ENCODE data around the gene JAKMIP1. TPM values are rescaled to one million over a fixed set of nuclear protein-coding genes. Genes with fewer than 3 reads are reported as not detected.

The JAKMIP1 gene
- total RNA-seq, 6 donors from 2014 or later = 0.40 to 6.8 (median 1.0) TPM

DNA sequence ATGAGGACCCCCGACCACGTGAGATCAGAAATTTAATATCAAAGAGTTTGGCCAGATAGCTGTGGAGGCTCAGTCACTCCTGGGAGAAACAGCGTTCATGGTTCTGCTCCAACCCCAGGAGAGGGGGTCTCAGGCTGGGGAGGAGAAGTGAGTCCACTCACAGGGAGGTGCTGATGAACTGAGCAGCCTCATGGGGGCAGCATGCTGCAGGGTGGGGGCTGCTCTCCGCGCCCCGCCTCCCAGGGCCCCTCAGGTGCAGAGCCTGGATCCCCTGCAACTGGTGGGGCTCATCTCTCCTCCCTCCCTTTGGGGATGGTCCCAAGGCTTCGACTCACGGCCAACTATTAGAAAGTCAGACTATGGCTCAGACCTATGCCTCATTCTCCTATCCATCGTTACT, 155.5 kb downstream of the JAKMIP1 start:
- TF ChIP-seq POLR2A (IDR thresholded peaks at IDR 0.05) (no peak), POLR2AphosphoS5 (IDR thresholded peaks at IDR 0.05) (no peak), EP300 (IDR thresholded peaks at IDR 0.05) (no peak)
- TF ChIP-seq, protein P1, sequence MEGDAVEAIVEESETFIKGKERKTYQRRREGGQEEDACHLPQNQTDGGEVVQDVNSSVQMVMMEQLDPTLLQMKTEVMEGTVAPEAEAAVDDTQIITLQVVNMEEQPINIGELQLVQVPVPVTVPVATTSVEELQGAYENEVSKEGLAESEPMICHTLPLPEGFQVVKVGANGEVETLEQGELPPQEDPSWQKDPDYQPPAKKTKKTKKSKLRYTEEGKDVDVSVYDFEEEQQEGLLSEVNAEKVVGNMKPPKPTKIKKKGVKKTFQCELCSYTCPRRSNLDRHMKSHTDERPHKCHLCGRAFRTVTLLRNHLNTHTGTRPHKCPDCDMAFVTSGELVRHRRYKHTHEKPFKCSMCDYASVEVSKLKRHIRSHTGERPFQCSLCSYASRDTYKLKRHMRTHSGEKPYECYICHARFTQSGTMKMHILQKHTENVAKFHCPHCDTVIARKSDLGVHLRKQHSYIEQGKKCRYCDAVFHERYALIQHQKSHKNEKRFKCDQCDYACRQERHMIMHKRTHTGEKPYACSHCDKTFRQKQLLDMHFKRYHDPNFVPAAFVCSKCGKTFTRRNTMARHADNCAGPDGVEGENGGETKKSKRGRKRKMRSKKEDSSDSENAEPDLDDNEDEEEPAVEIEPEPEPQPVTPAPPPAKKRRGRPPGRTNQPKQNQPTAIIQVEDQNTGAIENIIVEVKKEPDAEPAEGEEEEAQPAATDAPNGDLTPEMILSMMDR (IDR thresholded peaks at IDR 0.05) = no peak
- H3K9me3 ChIP-seq = no peaks in the 10 kb centered on the region
- DNase-seq (no peak), ATAC-seq (ENCODE audit: low FRiP score in 2 of 2) (no peak)
- no peaks in the 10 kb centered on the region for H3K27me3 ChIP-seq
- WGBS, 2 donors = 39 to 59% methylated on average over 5 to 6 of the region's 9 CpGs
- H3K4me1 ChIP-seq = no peaks in the 10 kb centered on the region
- H3K27ac ChIP-seq = no peak overlapping the region
- H3K36me3 ChIP-seq = no peaks in the 10 kb centered on the region
- H3K4me3 ChIP-seq = no peak overlapping the region

DNA sequence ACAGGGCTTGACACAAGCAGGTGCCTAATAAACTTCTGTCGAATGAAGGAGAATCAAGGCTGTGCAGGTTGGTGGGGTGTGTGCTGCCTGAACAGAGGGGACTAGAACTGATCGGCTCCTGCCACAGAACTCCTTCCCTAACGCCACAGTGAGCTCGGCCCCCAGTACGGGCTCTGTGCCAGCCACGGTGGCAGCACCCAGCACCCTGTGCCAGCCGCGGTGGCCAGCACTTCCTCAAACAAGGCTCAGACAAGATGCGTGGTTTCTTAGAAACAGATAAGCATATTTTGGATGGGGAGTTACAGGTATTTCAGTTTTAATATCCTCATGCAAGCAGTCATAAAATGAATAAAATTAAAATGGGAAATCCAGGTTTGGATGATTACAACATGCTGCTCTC, 156.1 kb downstream of the JAKMIP1 start:
- no peak for DNase-seq
- no peaks in the 10 kb centered on the region for H3K27me3 ChIP-seq
- WGBS, 2 donors = 57 to 70% methylated on average over 6 to 9 of the region's 9 CpGs

DNA sequence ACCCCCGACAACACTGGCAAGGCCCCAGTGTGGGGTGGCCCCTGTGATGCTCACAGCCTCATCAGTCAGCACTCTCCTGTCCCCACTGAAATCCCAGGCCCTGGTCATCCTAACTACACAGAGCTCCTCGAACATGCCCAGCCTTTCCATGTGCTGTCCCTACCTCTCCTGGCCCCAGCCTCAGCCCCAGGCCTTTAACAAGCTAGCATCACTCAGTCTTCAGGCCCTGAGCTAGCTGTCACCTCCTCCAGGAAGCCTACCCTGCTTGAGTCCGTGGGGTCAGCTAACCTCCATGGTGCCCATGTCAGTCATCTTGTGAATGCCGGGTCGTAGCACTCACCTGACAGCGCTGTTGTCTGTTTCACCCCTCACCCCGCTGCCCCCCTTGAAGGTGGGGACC, 156.5 kb downstream of the JAKMIP1 start:
- Histone ChIP-seq H3K9me3 (no peaks in the 10 kb centered on the region), H3K36me3 (no peaks in the 10 kb centered on the region), H3K4me3 (no peak overlapping the region), H3K4me1 (no peaks in the 10 kb centered on the region), H3K27ac (no peak overlapping the region), H3K27me3 (no peaks in the 10 kb centered on the region)
- TF ChIP-seq POLR2AphosphoS5 (IDR thresholded peaks at IDR 0.05) = no peak
- TF ChIP-seq POLR2A (IDR thresholded peaks at IDR 0.05) = no peak
- TF ChIP-seq, protein P1 (IDR thresholded peaks at IDR 0.05) = no peak
- TF ChIP-seq EP300 (IDR thresholded peaks at IDR 0.05) = no peak
- 68 to 74% methylated on average over 7 of the region's 7 CpGs for WGBS, 2 donors
- ATAC-seq (ENCODE audit: low FRiP score in 2 of 2) = no peak
- no peak for DNase-seq

More for the DNA sequence above, 156.1 kb downstream of the JAKMIP1 start:
- Histone ChIP-seq H3K27ac (no peak overlapping the region), H3K36me3 (no peaks in the 10 kb centered on the region), H3K4me1 (no peaks in the 10 kb centered on the region), H3K9me3 (no peaks in the 10 kb centered on the region), H3K4me3 (no peak overlapping the region)
- no peak for ATAC-seq (ENCODE audit: low FRiP score in 2 of 2)
- no peak for TF ChIP-seq EP300 (IDR thresholded peaks at IDR 0.05)

DNA sequence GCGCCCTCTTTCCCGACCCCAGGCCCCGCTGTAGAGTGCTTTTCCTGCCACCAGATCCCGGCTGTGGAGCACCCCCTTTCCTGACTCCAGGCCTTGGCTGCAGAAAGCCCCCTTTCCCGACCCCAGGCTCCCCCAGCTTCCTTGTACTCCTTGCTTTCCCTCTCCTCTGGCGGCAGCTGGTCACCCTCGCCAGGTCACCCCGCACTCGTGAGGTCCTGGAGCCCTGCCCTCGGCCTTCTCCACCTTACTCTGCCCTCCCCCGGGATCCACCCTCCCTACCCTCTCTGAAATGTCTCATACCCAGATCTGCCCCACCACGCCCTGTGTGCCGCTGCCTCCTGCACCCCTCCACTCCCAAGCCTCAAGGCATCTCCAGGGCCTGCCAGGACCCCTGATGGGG, 157.2 kb downstream of the JAKMIP1 start:
- 77 to 78% methylated on average over 13 of the region's 13 CpGs for WGBS, 2 donors
- Histone ChIP-seq H3K27me3 (no peaks in the 10 kb centered on the region), H3K36me3 (no peaks in the 10 kb centered on the region), H3K27ac (no peak overlapping the region), H3K9me3 (no peaks in the 10 kb centered on the region), H3K4me3 (no peak overlapping the region), H3K4me1 (no peaks in the 10 kb centered on the region)
- no peak for DNase-seq
- no peak for ATAC-seq (ENCODE audit: low FRiP score in 2 of 2)
- TF ChIP-seq EP300 (IDR thresholded peaks at IDR 0.05) = no peak
- no peak for TF ChIP-seq POLR2AphosphoS5 (IDR thresholded peaks at IDR 0.05)
- no peak for TF ChIP-seq POLR2A (IDR thresholded peaks at IDR 0.05)
- TF ChIP-seq, protein P1 (IDR thresholded peaks at IDR 0.05) = no peak

DNA sequence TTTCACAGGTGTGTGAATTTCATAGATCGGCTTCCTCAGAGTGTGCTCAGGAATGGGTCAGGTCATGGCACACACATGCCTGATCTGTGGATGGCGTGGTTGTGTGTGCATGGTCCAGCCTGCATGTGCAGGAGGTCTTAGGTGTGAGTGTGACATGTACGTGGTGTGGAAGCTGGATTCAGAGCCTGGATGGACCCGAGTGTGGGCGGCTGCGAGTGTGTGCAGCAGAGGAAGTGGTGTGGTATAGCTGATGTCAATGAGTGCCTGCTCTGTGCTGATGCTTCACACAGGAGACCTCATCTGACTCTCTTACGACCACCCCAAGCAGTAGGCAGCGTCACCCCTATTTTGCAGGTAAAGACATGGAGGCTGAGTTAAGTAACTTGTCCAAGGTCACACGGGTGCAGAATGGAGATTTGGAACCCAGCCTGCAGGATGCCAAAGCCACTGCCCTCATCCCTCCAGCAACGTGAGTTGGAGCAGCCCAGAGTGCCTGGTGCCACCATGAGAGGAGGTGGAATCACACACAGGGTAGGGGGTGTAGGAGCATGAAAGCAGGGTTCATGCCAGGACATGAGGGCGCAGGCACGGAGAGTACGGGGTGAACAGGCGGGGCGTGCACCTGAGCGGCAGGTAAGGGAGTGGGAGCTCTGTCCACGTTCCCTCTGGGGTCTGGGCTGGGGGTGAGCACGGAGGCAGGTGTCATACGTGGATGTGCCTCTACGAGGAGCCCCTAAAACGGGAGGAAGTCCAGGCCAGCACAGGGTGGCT, 157.9 kb downstream of the JAKMIP1 start:
- TF ChIP-seq, protein P1 (IDR thresholded peaks at IDR 0.05) = no peak
- no peak for TF ChIP-seq EP300 (IDR thresholded peaks at IDR 0.05)
- no peak for TF ChIP-seq POLR2AphosphoS5 (IDR thresholded peaks at IDR 0.05)
- no peak for TF ChIP-seq POLR2A (IDR thresholded peaks at IDR 0.05)
- H3K27me3 ChIP-seq = no peaks in the 10 kb centered on the region
- H3K4me3 ChIP-seq = no peak overlapping the region
- DNase-seq = no peak
- H3K9me3 ChIP-seq = no peaks in the 10 kb centered on the region
- no peaks in the 10 kb centered on the region for H3K36me3 ChIP-seq
- ATAC-seq (ENCODE audit: low FRiP score in 2 of 2) = no peak
- WGBS, 2 donors = 79 to 80% methylated on average over 21 of the region's 21 CpGs
- H3K27ac ChIP-seq = no peak overlapping the region
- H3K4me1 ChIP-seq = no peaks in the 10 kb centered on the region

All from upper lobe of left lung (tissue), 6 donors.